HG03342 (cell line): ENCODE data around the gene BRAT1.

Experiments
- ATAC-seq: cut with Tn5 transposase; IDR thresholded peaks from one replicate; pipeline ENCODE4 v1.9.1; 2021; ENCODE audit warnings: mild to moderate bottlenecking, moderate library complexity; ENCODE audit not compliant: unreplicated experiment

The BRAT1 gene

GRCh38 chr7:2525658-2526630, 29.4 kb downstream of the BRAT1 start:
- no peak for ATAC-seq

- ATAC-seq, result no peak
These were observed 30.3 kb downstream of the BRAT1 start for GRCh38 chr7:2524808-2525657.

GRCh38 chr7:2523941-2524807, 31.1 kb downstream of the BRAT1 start:
- no peak for ATAC-seq

GRCh38 chr7:2523461-2523936, 31.8 kb downstream of the BRAT1 start:
- no peak for ATAC-seq

- no peak for ATAC-seq
These were observed 32.4 kb downstream of the BRAT1 start for GRCh38 chr7:2522780-2523433.

GRCh38 chr7:2521952-2522591, 33.3 kb downstream of the BRAT1 start:
- ATAC-seq, result no peak

- ATAC-seq, result no peak
These were observed 34.0 kb downstream of the BRAT1 start for GRCh38 chr7:2521341-2521745.

- no peak for ATAC-seq
These were observed 34.5 kb downstream of the BRAT1 start for GRCh38 chr7:2520761-2521290.

- no peak for ATAC-seq
These were observed 35.1 kb downstream of the BRAT1 start for GRCh38 chr7:2520131-2520760.

- ATAC-seq, result peak; percentile 81
These were observed 36.0 kb downstream of the BRAT1 start, which contains the start of gene LFNG for GRCh38 chr7:2519119-2519930. Gene LFNG, plus strand, starts transcription at chr7:2519774. Its CDS starts 88 bp downstream, at chr7:2519862.

- no peak for ATAC-seq
These were observed 36.6 kb downstream of the BRAT1 start for GRCh38 chr7:2518737-2519118.

GRCh38 chr7:2517678-2518507, 37.4 kb downstream of the BRAT1 start:
- ATAC-seq, result no peak

- ATAC-seq, result no peak
These were observed 38.3 kb downstream of the BRAT1 start for GRCh38 chr7:2517026-2517425.

- ATAC-seq, result no peak
These were observed 39.1 kb downstream of the BRAT1 start for GRCh38 chr7:2516194-2516555.

GRCh38 chr7:2515424-2516193, 39.7 kb downstream of the BRAT1 start:
- ATAC-seq, result no peak
